A549 (cell line): Measurements from ENCODE around the gene PPP4R4.

Source experiments
- CBX8 ChIP-seq: fragments of 200-600 bp; sonication (generic); IDR thresholded peaks from 2 replicates; pipeline ENCODE4 v1.6.1; 2016
- CEBPB ChIP-seq, 2 experiments: fragments of >200 bp in 1 of 2; sonication (Bioruptor Twin) in 1 of 2; formaldehyde crosslinking in 1 of 2; IDR thresholded peaks; 2 replicates each; pipeline ENCODE4 v1.6.1; 2012 to 2016
- CHD2 ChIP-seq: fragments of 150-350 bp; IDR thresholded peaks from 2 replicates; pipeline ENCODE4 v1.6.1; 2014; ENCODE audit warnings: low read length; ENCODE audit not compliant: partially characterized antibody
- CHD4 ChIP-seq: fragments of 200-600 bp; sonication (generic); IDR thresholded peaks from 2 replicates; pipeline ENCODE4 v1.6.1; 2016; ENCODE audit warnings: antibody characterized with exemption, mild to moderate bottlenecking, borderline replicate concordance
- CTCF ChIP-seq: fragments of >200 bp; sonication (Bioruptor Twin); formaldehyde crosslinking; IDR thresholded peaks from 3 replicates; pipeline ENCODE4 v1.5.1; 2016
- JUNB ChIP-seq: fragments of >200 bp; sonication (Bioruptor Twin); formaldehyde crosslinking; IDR thresholded peaks from 2 replicates; pipeline ENCODE4 v1.6.1; 2016
- KDM5A ChIP-seq: fragments of 200-600 bp; sonication (generic); IDR thresholded peaks from 2 replicates; pipeline ENCODE4 v1.6.1; 2016; ENCODE audit warnings: antibody characterized with exemption, mild to moderate bottlenecking
- PHF8 ChIP-seq: fragments of 200-600 bp; sonication (generic); IDR thresholded peaks from 2 replicates; pipeline ENCODE4 v1.6.1; 2016; ENCODE audit warnings: low read depth, mild to moderate bottlenecking, antibody characterized with exemption, moderate library complexity, borderline replicate concordance
- POLR2A ChIP-seq: IDR thresholded peaks from 2 replicates; pipeline ENCODE4 v1.6.1; 2012; ENCODE audit warnings: mild to moderate bottlenecking, low read length
- RAD21 ChIP-seq, 2 experiments: fragments of >200 bp in 1 of 2; sonication (Bioruptor Twin) in 1 of 2; formaldehyde crosslinking in 1 of 2; IDR thresholded peaks in 1 of 2; conservative IDR thresholded peaks in 1 of 2; 2 replicates in 1 of 2; 3 replicates in 1 of 2; pipeline ENCODE4 v1.6.1; 2012 to 2018; ENCODE audit warnings: inconsistent platforms in 1 of 2

GRCh38 chr14:94282991-94283723, 109.0 kb downstream of the PPP4R4 start:
- no peak for TF ChIP-seq POLR2A
- no peak for TF ChIP-seq RAD21 (conservative IDR thresholded peaks at IDR 0.05 in 1 of 2, IDR thresholded peaks at IDR 0.05 in 1 of 2)
- TF ChIP-seq KDM5A: no peak
- TF ChIP-seq CEBPB (IDR thresholded peaks at IDR 0.05): no peak
- no peak for TF ChIP-seq CBX8
- TF ChIP-seq CHD4: no peak
- no peak for TF ChIP-seq CTCF
- no peak for TF ChIP-seq CHD2
- no peak for TF ChIP-seq PHF8
- no peak for TF ChIP-seq JUNB
